Measurements from ENCODE around the gene NPAS2.

Gene NPAS2

GRCh38 chr2:100833331-100833730 lies 13.4 kb downstream of the NPAS2 start:
- no peak overlapping the region for H3K4me3 ChIP-seq (ENCODE audit: severe bottlenecking)
- no peak for DNase-seq (ENCODE audit: low spot score)
- no peak overlapping the region for H3K27ac ChIP-seq (ENCODE audit: poor library complexity, severe bottlenecking)
- no peaks in the 10 kb centered on the region for H3K27me3 ChIP-seq (ENCODE audit: insufficient read depth, poor library complexity, severe bottlenecking)
- no peaks in the 10 kb centered on the region for H3K9me3 ChIP-seq (ENCODE audit: severe bottlenecking)
- ATAC-seq (ENCODE audit: low read depth) = no peak
- TF ChIP-seq CTCF (IDR thresholded peaks at IDR 0.05; ENCODE audit: poor library complexity, severe bottlenecking) = no peak
- H3K4me1 ChIP-seq (ENCODE audit: insufficient read depth, poor library complexity, severe bottlenecking) = no peaks in the 10 kb centered on the region
- H3K36me3 ChIP-seq (ENCODE audit: low read depth) = no peaks in the 10 kb centered on the region

GRCh38 chr2:100834221-100834620 lies 14.3 kb downstream of the NPAS2 start:
- no peaks in the 10 kb centered on the region for H3K9me3 ChIP-seq (ENCODE audit: severe bottlenecking)
- no peaks in the 10 kb centered on the region for H3K27me3 ChIP-seq (ENCODE audit: insufficient read depth, poor library complexity, severe bottlenecking)
- H3K27ac ChIP-seq (ENCODE audit: poor library complexity, severe bottlenecking) = no peak overlapping the region
- no peaks in the 10 kb centered on the region for H3K36me3 ChIP-seq (ENCODE audit: low read depth)
- ATAC-seq (ENCODE audit: low read depth) (no peak), DNase-seq (ENCODE audit: low spot score) (no peak)
- H3K4me1 ChIP-seq (ENCODE audit: insufficient read depth, poor library complexity, severe bottlenecking) = no peaks in the 10 kb centered on the region
- TF ChIP-seq CTCF (IDR thresholded peaks at IDR 0.05; ENCODE audit: poor library complexity, severe bottlenecking) = no peak
- no peak overlapping the region for H3K4me3 ChIP-seq (ENCODE audit: severe bottlenecking)

GRCh38 chr2:100835006-100835659 lies 15.2 kb downstream of the NPAS2 start:
- Histone ChIP-seq H3K27ac (ENCODE audit: poor library complexity, severe bottlenecking) (no peak overlapping the region), H3K36me3 (ENCODE audit: low read depth) (no peaks in the 10 kb centered on the region), H3K4me3 (ENCODE audit: severe bottlenecking) (no peak overlapping the region), H3K4me1 (ENCODE audit: insufficient read depth, poor library complexity, severe bottlenecking) (no peaks in the 10 kb centered on the region), H3K27me3 (ENCODE audit: insufficient read depth, poor library complexity, severe bottlenecking) (no peaks in the 10 kb centered on the region), H3K9me3 (ENCODE audit: severe bottlenecking) (no peaks in the 10 kb centered on the region)
- ATAC-seq (ENCODE audit: low read depth) (no peak), DNase-seq (ENCODE audit: low spot score) (no peak)
- TF ChIP-seq CTCF (IDR thresholded peaks at IDR 0.05; ENCODE audit: poor library complexity, severe bottlenecking) = no peak

- Histone ChIP-seq H3K4me1 (ENCODE audit: insufficient read depth, poor library complexity, severe bottlenecking) (no peaks in the 10 kb centered on the region), H3K9me3 (ENCODE audit: severe bottlenecking) (no peaks in the 10 kb centered on the region), H3K27me3 (ENCODE audit: insufficient read depth, poor library complexity, severe bottlenecking) (no peaks in the 10 kb centered on the region), H3K27ac (ENCODE audit: poor library complexity, severe bottlenecking) (no peak overlapping the region), H3K4me3 (ENCODE audit: severe bottlenecking) (no peak overlapping the region), H3K36me3 (ENCODE audit: low read depth) (no peaks in the 10 kb centered on the region)
- DNase-seq (ENCODE audit: low spot score) = no peak
- no peak for ATAC-seq (ENCODE audit: low read depth)
- no peak for TF ChIP-seq CTCF (IDR thresholded peaks at IDR 0.05; ENCODE audit: poor library complexity, severe bottlenecking)
Observed at GRCh38 chr2:100840519-100840918, 20.6 kb downstream of the NPAS2 start.

GRCh38 chr2:100842241-100842922 lies 22.4 kb downstream of the NPAS2 start:
- TF ChIP-seq CTCF (IDR thresholded peaks at IDR 0.05; ENCODE audit: poor library complexity, severe bottlenecking) = no peak
- DNase-seq (ENCODE audit: low spot score) (no peak), ATAC-seq (ENCODE audit: low read depth) (no peak)
- no peaks in the 10 kb centered on the region for H3K9me3 ChIP-seq (ENCODE audit: severe bottlenecking)
- H3K4me1 ChIP-seq (ENCODE audit: insufficient read depth, poor library complexity, severe bottlenecking) = no peaks in the 10 kb centered on the region
- H3K36me3 ChIP-seq (ENCODE audit: low read depth) = no peaks in the 10 kb centered on the region
- H3K27ac ChIP-seq (ENCODE audit: poor library complexity, severe bottlenecking) = no peak overlapping the region
- no peak overlapping the region for H3K4me3 ChIP-seq (ENCODE audit: severe bottlenecking)
- H3K27me3 ChIP-seq (ENCODE audit: insufficient read depth, poor library complexity, severe bottlenecking) = no peaks in the 10 kb centered on the region
